Measurements from ENCODE around the gene NINJ2. TPM values are rescaled to one million over a fixed set of nuclear protein-coding genes. Genes with fewer than 3 reads are reported as not detected.

Gene NINJ2, protein sequence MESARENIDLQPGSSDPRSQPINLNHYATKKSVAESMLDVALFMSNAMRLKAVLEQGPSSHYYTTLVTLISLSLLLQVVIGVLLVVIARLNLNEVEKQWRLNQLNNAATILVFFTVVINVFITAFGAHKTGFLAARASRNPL
- 0.19 and 0.28 TPM in 2 replicates for total RNA-seq

DNA sequence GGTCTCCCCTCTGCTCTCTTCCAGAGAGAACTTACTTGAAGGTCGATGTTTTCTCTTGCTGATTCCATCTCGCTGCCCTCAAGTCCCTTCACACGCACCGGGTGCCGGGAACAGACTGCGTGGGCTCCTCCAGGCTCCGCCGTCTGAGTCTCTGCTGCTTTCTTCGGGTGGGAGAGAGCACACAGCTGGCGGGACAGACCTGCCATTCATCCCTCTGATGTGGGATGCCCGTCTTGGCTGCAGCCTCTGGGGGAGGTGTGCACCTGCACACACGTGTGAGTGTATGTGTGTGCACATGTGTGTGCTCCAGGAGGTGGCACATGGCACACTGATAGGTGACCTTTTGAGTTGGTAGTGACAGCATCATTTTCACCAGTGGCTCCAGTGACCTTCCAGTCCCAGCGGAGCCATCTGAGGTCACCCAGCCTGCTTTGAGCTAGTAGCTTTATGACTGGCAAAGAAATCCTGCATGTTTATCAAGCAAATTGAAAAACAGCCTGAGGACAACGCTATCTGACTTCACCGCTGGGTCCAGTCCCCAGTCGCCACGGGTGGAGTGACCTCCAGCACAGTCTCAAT is at the start of gene NINJ2:
TSS of gene NINJ2 (minus strand) at position 153 of the 579 bp plus-strand sequence. CDS start at position 68, 85 bp downstream.

Other genes starting within 250 kb of the NINJ2 start
- gene B4GALNT3, start 203.5 kb downstream of the NINJ2 start, total RNA-seq = 0.28 TPM in 1 of 2 replicates, not detected in the other
- gene WNK1, start 89.1 kb upstream of the NINJ2 start, total RNA-seq = 27.0 and 45.9 TPM in 2 replicates